NCI-H2081 (cell line): ENCODE results near the gene OSBPL5.
"Not testable (repeated sequence)": the region's sequence is repeated elsewhere in the genome, so short reads cannot be mapped to it uniquely, and the experiment has no call there.

Source experiments
- DNase-seq, 2 experiments: peaks; one replicate each; lab custom pipeline; 2025; lab: John Stamatoyannopoulos, UW

The OSBPL5 gene

DNA sequence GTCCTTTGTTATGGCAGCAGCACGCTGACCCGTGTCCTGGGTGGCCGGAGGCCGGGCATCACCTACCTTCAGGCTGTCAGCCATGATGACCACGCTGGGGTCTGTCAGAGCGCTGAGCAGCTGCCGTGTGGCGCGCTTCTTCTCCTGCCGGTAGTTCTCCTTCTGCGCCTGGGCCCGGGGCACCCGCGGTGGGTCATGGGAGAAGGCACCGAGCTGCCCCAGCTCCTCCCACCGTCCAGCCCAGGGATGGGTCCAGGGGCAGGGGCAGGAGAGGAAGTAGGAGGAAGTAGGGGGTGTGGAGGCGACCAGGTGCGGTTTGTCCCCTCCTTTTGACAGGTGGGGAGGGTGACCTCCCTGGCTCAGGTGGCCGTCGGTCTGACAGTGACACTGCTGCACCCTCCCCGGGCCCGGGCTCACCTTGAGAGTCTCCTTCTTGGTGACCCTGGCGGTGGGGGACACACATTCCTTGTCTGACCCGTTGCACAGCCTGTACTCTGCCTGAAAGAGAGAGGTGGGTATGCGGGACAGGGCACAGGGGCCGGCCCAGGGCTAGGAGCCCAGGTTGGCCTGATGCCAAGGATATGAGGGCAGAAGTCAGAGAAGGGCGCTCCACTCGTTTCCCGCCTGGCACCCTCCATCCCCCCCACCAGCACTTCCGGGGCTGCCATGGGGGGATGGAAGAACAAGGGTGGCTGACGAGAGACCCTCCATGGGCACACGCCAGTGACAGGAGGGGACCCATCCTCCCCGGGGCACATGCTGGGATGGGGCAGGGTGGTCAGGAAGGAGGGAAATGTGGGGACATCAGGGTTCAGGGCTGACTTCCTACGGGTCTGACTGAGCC, 43.0 kb downstream of the OSBPL5 start:
- DNase-seq, result no peak

DNA sequence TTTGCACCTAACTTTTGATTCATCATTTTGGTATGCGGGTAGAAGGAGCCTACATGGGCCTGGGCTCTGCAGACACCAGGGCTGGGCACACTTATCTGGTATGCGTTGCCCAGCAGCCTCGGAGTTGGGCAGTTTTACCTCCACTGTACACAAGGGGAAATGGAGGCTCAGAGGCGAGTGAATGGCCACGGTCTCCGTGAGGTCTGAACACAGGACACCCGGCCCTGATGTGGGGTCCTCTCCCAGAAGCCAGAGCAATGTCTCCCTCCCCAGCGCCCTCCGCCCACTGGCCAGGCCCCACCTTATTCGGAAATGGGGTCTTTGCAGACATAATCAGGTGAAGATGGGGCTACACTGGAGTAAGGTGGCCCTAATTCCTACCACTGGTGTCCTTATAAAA, 43.7 kb downstream of the OSBPL5 start:
- no peak for DNase-seq

GRCh38 chr11:3120071-3120792, 44.9 kb downstream of the OSBPL5 start:
- DNase-seq, result no peak

DNA sequence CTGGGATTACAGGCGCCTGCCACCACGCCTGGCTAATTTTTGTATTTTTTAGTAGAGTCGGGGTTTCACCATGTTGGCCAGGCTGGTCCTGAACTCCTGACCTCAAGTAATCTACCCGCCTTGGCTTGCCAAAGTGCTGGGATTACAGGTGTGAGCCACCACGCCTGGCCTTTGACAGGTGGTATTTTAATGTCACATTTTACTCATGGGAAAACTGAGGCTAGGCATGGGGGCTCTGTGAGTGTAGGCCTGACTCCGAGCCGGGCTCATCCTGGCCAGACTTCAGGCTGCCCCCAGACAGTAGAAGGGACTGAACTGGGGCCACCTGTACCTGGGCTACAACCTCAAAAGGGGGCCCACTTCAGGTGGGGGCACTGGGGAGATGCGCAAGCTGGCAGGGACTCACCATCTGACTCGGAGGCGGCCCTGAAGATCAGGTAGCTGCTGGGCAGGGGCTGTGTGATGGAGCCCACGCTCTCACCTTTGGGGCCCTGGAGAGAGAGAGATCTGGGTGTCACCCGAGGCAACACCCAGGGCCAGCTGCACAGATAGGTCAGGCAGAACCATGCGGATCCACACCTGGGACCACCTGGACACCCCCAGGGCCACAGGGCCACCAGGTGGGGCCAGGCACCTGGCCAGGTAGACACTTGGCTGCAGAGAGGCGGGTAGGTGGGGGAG, 45.8 kb downstream of the OSBPL5 start:
- DNase-seq, result no peak

- no peak for DNase-seq
Observed at GRCh38 chr11:3115321-3115720, 49.8 kb downstream of the OSBPL5 start.

- not testable (repeated sequence) for DNase-seq
Observed at GRCh38 chr11:3113661-3114060, 51.4 kb downstream of the OSBPL5 start.

DNA sequence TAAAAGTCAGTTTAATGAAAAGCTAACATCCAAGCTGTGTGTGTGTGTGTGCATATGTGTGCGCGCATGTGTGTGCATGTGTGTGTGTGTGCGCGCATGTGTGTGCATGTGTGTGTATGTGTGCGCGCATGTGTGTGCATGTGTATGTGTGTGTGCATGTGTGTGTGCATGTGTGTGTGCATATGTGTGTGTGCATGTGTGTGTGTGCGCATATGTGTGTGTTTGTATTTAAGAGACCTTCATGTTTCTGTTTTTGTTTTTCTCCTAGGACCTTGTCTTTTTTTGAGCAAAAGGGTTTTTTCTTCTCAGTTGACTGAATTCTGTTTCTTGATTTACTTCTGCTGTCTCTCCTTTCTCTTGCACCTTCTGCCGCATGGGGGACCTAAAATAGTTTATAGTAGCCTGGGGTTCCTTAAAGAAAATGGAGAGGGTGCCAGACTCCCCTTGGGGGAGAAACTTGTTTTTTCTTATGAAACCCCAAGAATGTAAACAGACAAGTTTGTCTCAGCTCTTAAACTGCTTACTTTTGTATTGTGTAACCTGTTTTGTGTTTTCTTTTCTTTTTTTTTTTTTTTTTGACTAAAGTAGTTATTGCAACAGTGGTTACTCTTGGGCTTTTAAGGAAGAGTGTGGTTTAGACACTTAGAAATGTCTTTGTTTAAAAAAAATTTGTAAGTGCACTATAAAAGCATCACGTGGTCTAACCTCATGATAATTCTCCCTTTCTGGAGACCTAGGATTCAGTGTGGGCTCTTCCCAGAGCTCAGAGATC, 53.0 kb downstream of the OSBPL5 start:
- no peak for DNase-seq

DNA sequence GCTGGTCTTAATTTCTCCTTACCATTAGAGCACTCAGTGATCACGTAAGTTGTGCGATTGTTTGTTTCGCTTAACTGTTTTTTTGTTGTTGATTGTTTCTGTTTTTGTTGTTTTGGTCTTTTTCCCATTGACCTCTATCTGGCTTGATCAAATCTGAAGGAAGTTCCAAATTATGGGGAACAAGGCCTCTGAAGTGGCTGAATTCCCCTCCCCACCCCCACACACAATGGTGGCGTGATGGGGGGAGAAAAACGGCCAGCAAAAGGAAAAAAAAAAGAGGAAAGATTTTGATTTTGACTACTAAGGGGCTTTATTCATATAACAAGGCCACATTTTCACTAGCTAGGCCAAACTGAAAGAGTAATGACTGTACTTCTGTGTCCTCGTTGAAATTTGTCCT, 53.6 kb downstream of the OSBPL5 start:
- no peak for DNase-seq

- DNase-seq, result no peak
Observed at GRCh38 chr11:3109921-3110706, 55.0 kb downstream of the OSBPL5 start.

- no peak for DNase-seq
Observed at GRCh38 chr11:3109434-3109833, 55.7 kb downstream of the OSBPL5 start.

DNA sequence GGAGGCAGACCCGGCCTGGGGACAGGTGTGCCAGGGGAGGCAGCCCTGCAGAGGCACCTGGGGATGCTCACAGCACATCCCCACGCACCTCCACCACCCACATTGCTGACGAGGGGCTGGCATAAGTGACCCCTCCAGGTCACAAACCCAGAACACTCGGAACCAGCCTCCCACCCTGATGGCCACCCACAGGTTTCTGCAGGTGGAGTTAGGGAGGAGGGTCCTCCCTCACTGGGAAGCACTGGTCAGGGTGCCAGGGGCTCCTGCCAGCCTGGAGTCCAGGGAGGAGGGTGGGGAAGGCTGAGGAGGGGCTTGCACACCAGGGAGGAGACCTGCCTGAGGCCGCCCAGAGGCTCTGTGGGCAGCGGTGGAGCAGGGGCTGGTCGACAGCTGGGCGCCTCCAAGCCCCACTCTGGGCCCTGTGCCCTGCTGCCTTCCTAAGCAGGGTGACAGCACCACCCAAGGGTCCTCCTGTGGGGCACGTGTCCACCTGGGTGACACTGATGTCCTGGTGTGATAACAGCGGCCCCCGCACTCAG, 56.9 kb downstream of the OSBPL5 start:
- DNase-seq, result no peak

GRCh38 chr11:3107608-3108182, 57.4 kb downstream of the OSBPL5 start:
- no peak for DNase-seq

- DNase-seq, result no peak
Observed at GRCh38 chr11:3106736-3107524, 58.2 kb downstream of the OSBPL5 start.

DNA sequence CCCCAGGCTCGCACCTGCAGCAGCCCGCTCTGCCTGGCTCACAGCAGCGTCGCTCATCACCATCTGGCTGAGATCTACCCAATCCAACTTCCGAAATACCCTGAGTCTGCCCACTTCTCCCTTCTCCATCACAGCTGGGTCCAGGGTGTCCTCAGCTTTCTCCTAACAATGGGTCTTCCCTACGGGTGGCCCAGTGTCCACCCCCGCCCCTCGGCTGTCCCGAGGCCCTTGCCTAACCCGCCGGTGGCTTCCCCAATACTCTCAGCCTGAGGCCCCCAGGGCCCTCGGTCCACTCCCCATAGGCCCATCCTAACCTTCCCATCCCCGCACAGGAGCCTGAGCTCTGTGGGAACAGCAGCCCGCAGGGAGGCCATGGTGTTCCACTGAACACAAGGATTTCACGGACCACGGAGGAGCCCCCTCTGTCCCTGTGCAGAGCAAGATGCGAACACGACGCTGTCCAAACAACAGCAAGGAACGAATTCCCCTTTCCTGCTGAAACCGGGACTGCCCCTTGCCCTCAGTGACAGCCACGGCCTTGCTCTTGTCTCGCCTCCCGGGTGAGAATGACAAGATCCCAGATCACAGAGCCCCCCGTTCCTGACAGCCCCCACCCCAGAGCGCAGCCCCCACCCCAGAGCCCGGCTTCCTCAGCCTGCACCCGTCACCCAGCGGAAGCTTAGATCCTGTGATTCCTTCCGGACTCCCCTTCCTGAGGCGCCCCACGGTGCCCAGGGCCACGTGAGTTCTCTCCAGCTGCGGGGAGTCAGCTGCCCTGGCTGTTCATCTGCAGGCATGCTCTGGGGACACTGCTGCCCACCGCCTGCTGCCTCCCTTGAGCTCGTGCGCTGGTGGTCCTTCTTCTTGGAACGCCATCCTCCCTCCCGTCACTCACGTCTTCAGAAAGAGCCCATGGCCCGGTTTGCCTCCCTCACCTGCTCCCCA, 59.0 kb downstream of the OSBPL5 start:
- no peak for DNase-seq

GRCh38 chr11:3104961-3105790, 59.9 kb downstream of the OSBPL5 start:
- no peak for DNase-seq

GRCh38 chr11:3104051-3104714, 60.9 kb downstream of the OSBPL5 start:
- no peak for DNase-seq

DNA sequence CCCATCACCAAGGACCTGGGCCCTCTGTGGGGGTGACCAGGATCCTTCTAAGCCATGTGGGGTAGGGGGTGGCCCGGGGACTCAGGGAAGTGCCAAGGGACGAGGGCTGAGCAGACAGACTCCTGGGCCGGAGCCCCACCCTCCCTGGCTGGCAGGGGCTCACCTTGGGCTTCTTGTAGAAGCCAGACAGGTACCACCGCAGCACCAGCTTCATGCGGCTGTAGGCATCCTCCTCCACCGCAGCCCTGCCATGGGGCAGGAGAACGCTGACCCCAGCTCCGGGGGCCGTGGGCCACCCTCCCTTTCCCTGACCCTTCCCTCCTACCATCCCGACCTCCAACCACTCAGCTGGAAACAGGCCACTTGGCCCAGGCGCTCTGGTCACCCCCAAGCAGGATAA, 62.0 kb downstream of the OSBPL5 start:
- no peak for DNase-seq
